Activated naive CD8-positive, alpha-beta T cell treated with anti-CD3 and anti-CD28 coated beads for 36 hours (primary cell): ENCODE measurements around the gene NPR3. TPM values are rescaled to one million over a fixed set of nuclear protein-coding genes. Genes with fewer than 3 reads are reported as not detected.

Experiments used
- DNase-seq: peaks from one replicate; pipeline ENCODE4 v3.0.0; 2021
- H3K27ac Mint-ChIP-seq: one replicate; pipeline ENCODE4 v1.8.0; 2022; ENCODE audit warnings: mild to moderate bottlenecking, moderate library complexity, mixed read lengths
- H3K27me3 Mint-ChIP-seq: one replicate; pipeline ENCODE4 v1.8.0; 2022; ENCODE audit warnings: mild to moderate bottlenecking, mixed read lengths
- H3K36me3 Mint-ChIP-seq: one replicate; pipeline ENCODE4 v1.8.0; 2021; ENCODE audit warnings: mild to moderate bottlenecking, mixed read lengths
- H3K4me1 Mint-ChIP-seq: one replicate; pipeline ENCODE4 v1.8.0; 2021; ENCODE audit warnings: mixed read lengths
- H3K4me3 Mint-ChIP-seq: one replicate; pipeline ENCODE4 v1.8.0; 2022; ENCODE audit warnings: mild to moderate bottlenecking, moderate library complexity, mixed read lengths
- H3K9me3 Mint-ChIP-seq: one replicate; pipeline ENCODE4 v1.8.0; 2022; ENCODE audit warnings: mixed read lengths
- total RNA-seq, 2 experiments: library from RNA; stranded (reverse); gene quantifications; one replicate each; pipeline ENCODE4 v1.2.3, GENCODE V29; 2021

NPR3 gene
- total RNA-seq, 2 experiments from 2014 or later: not detected

- no peaks in the 10 kb centered on the region for H3K27me3 Mint-ChIP-seq
- no peak for DNase-seq
- no peaks in the 10 kb centered on the region for H3K4me1 Mint-ChIP-seq
- no peak overlapping the region for H3K27ac Mint-ChIP-seq
- no peak overlapping the region for H3K4me3 Mint-ChIP-seq
- H3K9me3 Mint-ChIP-seq: no peaks in the 10 kb centered on the region
- no peaks in the 10 kb centered on the region for H3K36me3 Mint-ChIP-seq
Measured at GRCh38 chr5:32770444-32770843, 59.3 kb downstream of the NPR3 start.

- Mint-ChIP-seq H3K9me3 (no peaks in the 10 kb centered on the region), H3K27me3 (no peaks in the 10 kb centered on the region), H3K4me3 (no peak overlapping the region)
Measured at GRCh38 chr5:32771037-32771436, 59.9 kb downstream of the NPR3 start.

GRCh38 chr5:32773944-32774343 is 62.8 kb downstream of the NPR3 start:
- Mint-ChIP-seq H3K27ac (no peak overlapping the region), H3K27me3 (no peaks in the 10 kb centered on the region), H3K4me3 (no peak overlapping the region), H3K4me1 (no peaks in the 10 kb centered on the region), H3K9me3 (no peaks in the 10 kb centered on the region), H3K36me3 (no peaks in the 10 kb centered on the region)
- DNase-seq: no peak

More at GRCh38 chr5:32771037-32771436, 59.9 kb downstream of the NPR3 start:
- H3K4me1 Mint-ChIP-seq: no peaks in the 10 kb centered on the region
- no peaks in the 10 kb centered on the region for H3K36me3 Mint-ChIP-seq
- H3K27ac Mint-ChIP-seq: no peak overlapping the region
- no peak for DNase-seq

- Mint-ChIP-seq H3K9me3 (no peaks in the 10 kb centered on the region), H3K4me3 (no peak overlapping the region), H3K27ac (no peak overlapping the region), H3K36me3 (no peaks in the 10 kb centered on the region), H3K4me1 (no peaks in the 10 kb centered on the region), H3K27me3 (no peaks in the 10 kb centered on the region)
- no peak for DNase-seq
Measured at GRCh38 chr5:32776200-32776599, 65.1 kb downstream of the NPR3 start.

GRCh38 chr5:32777222-32777621 is 66.1 kb downstream of the NPR3 start:
- Mint-ChIP-seq H3K9me3 (no peaks in the 10 kb centered on the region), H3K36me3 (no peaks in the 10 kb centered on the region), H3K27me3 (no peaks in the 10 kb centered on the region), H3K27ac (no peak overlapping the region), H3K4me1 (no peaks in the 10 kb centered on the region), H3K4me3 (no peak overlapping the region)
- DNase-seq: no peak

- H3K4me3 Mint-ChIP-seq: no peak overlapping the region
- H3K27me3 Mint-ChIP-seq: no peaks in the 10 kb centered on the region
- H3K27ac Mint-ChIP-seq: no peak overlapping the region
- H3K4me1 Mint-ChIP-seq: no peaks in the 10 kb centered on the region
- no peaks in the 10 kb centered on the region for H3K9me3 Mint-ChIP-seq
- H3K36me3 Mint-ChIP-seq: no peaks in the 10 kb centered on the region
- DNase-seq: no peak
Measured at GRCh38 chr5:32777733-32778132, 66.6 kb downstream of the NPR3 start.

- no peak overlapping the region for H3K4me3 Mint-ChIP-seq
- DNase-seq: no peak
- H3K9me3 Mint-ChIP-seq: no peaks in the 10 kb centered on the region
- H3K27me3 Mint-ChIP-seq: no peaks in the 10 kb centered on the region
- H3K36me3 Mint-ChIP-seq: no peaks in the 10 kb centered on the region
- no peak overlapping the region for H3K27ac Mint-ChIP-seq
- no peaks in the 10 kb centered on the region for H3K4me1 Mint-ChIP-seq
Measured at GRCh38 chr5:32778403-32778802, 67.3 kb downstream of the NPR3 start.

- H3K27me3 Mint-ChIP-seq: no peaks in the 10 kb centered on the region
- no peaks in the 10 kb centered on the region for H3K4me1 Mint-ChIP-seq
- no peaks in the 10 kb centered on the region for H3K36me3 Mint-ChIP-seq
- H3K27ac Mint-ChIP-seq: no peak overlapping the region
- H3K4me3 Mint-ChIP-seq: no peak overlapping the region
- DNase-seq: no peak
- H3K9me3 Mint-ChIP-seq: no peaks in the 10 kb centered on the region
Measured at GRCh38 chr5:32779754-32780415, 68.8 kb downstream of the NPR3 start.

GRCh38 chr5:32780508-32780919 is 69.4 kb downstream of the NPR3 start:
- Mint-ChIP-seq H3K9me3 (no peaks in the 10 kb centered on the region), H3K4me1 (no peaks in the 10 kb centered on the region), H3K4me3 (no peak overlapping the region), H3K27ac (no peak overlapping the region), H3K27me3 (no peaks in the 10 kb centered on the region), H3K36me3 (no peaks in the 10 kb centered on the region)
- no peak for DNase-seq

- Mint-ChIP-seq H3K4me1 (no peaks in the 10 kb centered on the region), H3K27ac (no peak overlapping the region), H3K4me3 (no peak overlapping the region), H3K27me3 (no peaks in the 10 kb centered on the region), H3K9me3 (no peaks in the 10 kb centered on the region), H3K36me3 (no peaks in the 10 kb centered on the region)
- no peak for DNase-seq
Measured at GRCh38 chr5:32783661-32784060, 72.5 kb downstream of the NPR3 start.

- Mint-ChIP-seq H3K9me3 (no peaks in the 10 kb centered on the region), H3K36me3 (no peaks in the 10 kb centered on the region), H3K27me3 (no peaks in the 10 kb centered on the region), H3K4me3 (no peak overlapping the region), H3K27ac (no peak overlapping the region), H3K4me1 (no peaks in the 10 kb centered on the region)
- DNase-seq: no peak
Measured at GRCh38 chr5:32785611-32786254, 74.6 kb downstream of the NPR3 start.

- no peaks in the 10 kb centered on the region for H3K9me3 Mint-ChIP-seq
- DNase-seq: no peak
- H3K4me1 Mint-ChIP-seq: no peaks in the 10 kb centered on the region
- H3K36me3 Mint-ChIP-seq: no peaks in the 10 kb centered on the region
- no peak overlapping the region for H3K27ac Mint-ChIP-seq
- no peaks in the 10 kb centered on the region for H3K27me3 Mint-ChIP-seq
- H3K4me3 Mint-ChIP-seq: no peak overlapping the region
Measured at GRCh38 chr5:32786311-32786710, 75.2 kb downstream of the NPR3 start.

GRCh38 chr5:32790411-32790951 is 79.4 kb downstream of the NPR3 start:
- H3K27me3 Mint-ChIP-seq: peaks cover 3% of the 10 kb centered on the region
- no peak for DNase-seq
- no peak overlapping the region for H3K27ac Mint-ChIP-seq
- H3K4me1 Mint-ChIP-seq: no peaks in the 10 kb centered on the region
- H3K36me3 Mint-ChIP-seq: no peaks in the 10 kb centered on the region
- H3K4me3 Mint-ChIP-seq: no peak overlapping the region
- H3K9me3 Mint-ChIP-seq: no peaks in the 10 kb centered on the region

- no peak for DNase-seq
- no peaks in the 10 kb centered on the region for H3K9me3 Mint-ChIP-seq
- H3K27me3 Mint-ChIP-seq: peaks cover 3% of the 10 kb centered on the region
- H3K4me3 Mint-ChIP-seq: no peak overlapping the region
- H3K4me1 Mint-ChIP-seq: no peaks in the 10 kb centered on the region
- no peak overlapping the region for H3K27ac Mint-ChIP-seq
- H3K36me3 Mint-ChIP-seq: no peaks in the 10 kb centered on the region
Measured at GRCh38 chr5:32791536-32792243, 80.6 kb downstream of the NPR3 start.

- Mint-ChIP-seq H3K27me3 (peaks cover 3% of the 10 kb centered on the region), H3K4me3 (no peak overlapping the region), H3K9me3 (no peaks in the 10 kb centered on the region), H3K4me1 (no peaks in the 10 kb centered on the region), H3K27ac (no peak overlapping the region), H3K36me3 (no peaks in the 10 kb centered on the region)
- DNase-seq: no peak
Measured at GRCh38 chr5:32794086-32794485, 83.0 kb downstream of the NPR3 start.
